ENCODE results near the gene LIN7A.
"Not testable (repeated sequence)": the region's sequence is repeated elsewhere in the genome, so short reads cannot be mapped to it uniquely, and the experiment has no call there.

The LIN7A gene

GRCh38 chr12:80917651-80918050 lies 20.1 kb downstream of the LIN7A start:
- DNase-seq, result no peak

- DNase-seq, result no peak
Measured at GRCh38 chr12:80912901-80913770, 24.6 kb downstream of the LIN7A start.

GRCh38 chr12:80909370-80909769 lies 28.4 kb downstream of the LIN7A start:
- DNase-seq, result no peak

- DNase-seq, result no peak
Measured at GRCh38 chr12:80902711-80903110, 35.0 kb downstream of the LIN7A start.

GRCh38 chr12:80901661-80902060 lies 36.1 kb downstream of the LIN7A start:
- DNase-seq, result no peak

GRCh38 chr12:80895240-80895639 lies 42.5 kb downstream of the LIN7A start:
- no peak for DNase-seq

GRCh38 chr12:80894179-80894578 lies 43.6 kb downstream of the LIN7A start:
- DNase-seq, result no peak

GRCh38 chr12:80892597-80893445 lies 44.9 kb downstream of the LIN7A start:
- DNase-seq, result no peak

GRCh38 chr12:80884651-80885050 lies 53.1 kb downstream of the LIN7A start:
- DNase-seq, result no peak

- DNase-seq, result no peak
Measured at GRCh38 chr12:80881106-80881505, 56.6 kb downstream of the LIN7A start.

- not testable (repeated sequence) for DNase-seq
Measured at GRCh38 chr12:80878452-80878851, 59.3 kb downstream of the LIN7A start.

GRCh38 chr12:80877721-80878265 lies 59.9 kb downstream of the LIN7A start:
- DNase-seq, result no peak

GRCh38 chr12:80872053-80872452 lies 65.7 kb downstream of the LIN7A start:
- DNase-seq, result no peak

GRCh38 chr12:80869264-80869663 lies 68.5 kb downstream of the LIN7A start:
- no peak for DNase-seq

- peak; percentile 90 for DNase-seq
Measured at GRCh38 chr12:80868576-80868975, 69.2 kb downstream of the LIN7A start.

GRCh38 chr12:80867941-80868340 lies 69.8 kb downstream of the LIN7A start:
- no peak for DNase-seq

GRCh38 chr12:80864046-80864735 lies 73.5 kb downstream of the LIN7A start:
- DNase-seq, result no peak

GRCh38 chr12:80862531-80862930 lies 75.2 kb downstream of the LIN7A start:
- DNase-seq, result no peak

- no peak for DNase-seq
Measured at GRCh38 chr12:80861641-80862378, 75.9 kb downstream of the LIN7A start.

- DNase-seq, result no peak
Measured at GRCh38 chr12:80860928-80861327, 76.8 kb downstream of the LIN7A start.

GRCh38 chr12:80860206-80860605 lies 77.5 kb downstream of the LIN7A start:
- no peak for DNase-seq

GRCh38 chr12:80858356-80858755 lies 79.4 kb downstream of the LIN7A start:
- DNase-seq, result no peak
